ENCODE results near the gene MYO1B.

MYO1B gene

DNA sequence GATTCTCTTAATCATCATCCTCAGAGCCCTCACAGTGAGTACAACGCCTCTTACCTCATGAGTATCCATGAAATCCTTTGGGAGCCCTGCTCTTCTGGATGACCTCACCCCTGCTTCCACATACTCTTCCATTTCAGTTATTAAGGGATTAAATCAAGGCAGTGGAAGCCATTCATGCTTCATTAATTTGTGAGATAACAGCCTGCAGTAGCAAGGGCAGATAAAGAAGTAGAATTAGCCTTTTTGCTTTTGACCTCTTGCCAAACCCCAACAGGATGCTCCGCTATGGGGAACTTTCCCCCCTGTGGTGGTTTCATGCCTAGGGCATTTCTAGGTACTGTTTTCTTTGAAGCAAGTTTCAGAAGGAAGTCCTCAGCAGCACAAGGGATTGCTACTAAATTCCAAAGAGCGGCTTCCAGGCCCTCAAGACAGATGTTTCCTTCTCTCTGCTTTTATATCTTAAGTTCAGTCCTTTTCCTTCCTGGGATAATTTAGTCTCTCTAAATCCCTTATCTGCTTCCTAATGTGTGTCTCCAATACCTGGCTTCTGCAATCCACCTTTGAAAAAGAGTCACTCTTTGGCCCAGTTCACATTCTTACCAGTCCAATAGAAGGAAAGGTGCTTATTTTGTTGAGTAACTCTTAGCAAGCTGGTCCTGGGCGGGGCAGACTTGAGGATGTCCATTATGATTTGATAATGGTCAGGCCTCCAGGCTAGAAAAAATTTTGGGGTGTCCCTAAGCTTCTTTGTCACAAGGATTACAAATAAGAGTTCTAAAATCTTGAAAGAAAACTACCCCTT, 76.9 kb downstream of the MYO1B start:
- DNase-seq, result peak in 4 of 51 donors; percentile 4 to 25 (median 12)

DNA sequence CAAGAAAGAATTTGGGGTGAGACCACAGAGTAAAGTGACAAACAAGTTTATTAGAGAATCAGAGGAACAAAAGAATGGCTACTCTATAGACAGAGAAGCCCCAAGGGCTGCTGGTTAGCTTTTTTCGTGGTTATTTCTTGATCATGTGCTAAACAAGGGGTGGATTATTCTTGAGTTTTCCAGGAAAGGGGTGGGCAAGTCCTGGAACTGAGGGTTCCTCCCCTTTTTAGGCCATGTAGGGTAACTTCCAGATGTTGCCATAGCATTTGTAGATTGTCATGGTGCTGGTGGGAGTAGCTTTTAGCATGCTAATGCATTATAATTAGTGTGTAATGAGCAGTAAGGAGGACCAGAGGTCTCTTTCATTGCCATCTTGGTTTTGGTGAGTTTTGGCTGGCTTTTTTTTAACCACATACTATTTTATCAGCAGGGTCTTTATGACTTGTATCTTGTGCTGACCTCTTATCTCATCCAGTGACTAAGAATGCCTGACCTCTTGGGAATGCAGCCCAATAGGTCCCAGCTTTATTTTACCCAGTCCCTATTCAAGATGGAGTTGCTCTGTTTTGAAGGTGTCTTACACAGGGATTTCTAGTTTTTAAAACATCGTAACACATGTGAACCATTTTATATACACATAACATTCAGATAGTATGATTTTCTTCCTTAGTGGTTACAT, 77.8 kb downstream of the MYO1B start:
- no peak for DNase-seq

DNA sequence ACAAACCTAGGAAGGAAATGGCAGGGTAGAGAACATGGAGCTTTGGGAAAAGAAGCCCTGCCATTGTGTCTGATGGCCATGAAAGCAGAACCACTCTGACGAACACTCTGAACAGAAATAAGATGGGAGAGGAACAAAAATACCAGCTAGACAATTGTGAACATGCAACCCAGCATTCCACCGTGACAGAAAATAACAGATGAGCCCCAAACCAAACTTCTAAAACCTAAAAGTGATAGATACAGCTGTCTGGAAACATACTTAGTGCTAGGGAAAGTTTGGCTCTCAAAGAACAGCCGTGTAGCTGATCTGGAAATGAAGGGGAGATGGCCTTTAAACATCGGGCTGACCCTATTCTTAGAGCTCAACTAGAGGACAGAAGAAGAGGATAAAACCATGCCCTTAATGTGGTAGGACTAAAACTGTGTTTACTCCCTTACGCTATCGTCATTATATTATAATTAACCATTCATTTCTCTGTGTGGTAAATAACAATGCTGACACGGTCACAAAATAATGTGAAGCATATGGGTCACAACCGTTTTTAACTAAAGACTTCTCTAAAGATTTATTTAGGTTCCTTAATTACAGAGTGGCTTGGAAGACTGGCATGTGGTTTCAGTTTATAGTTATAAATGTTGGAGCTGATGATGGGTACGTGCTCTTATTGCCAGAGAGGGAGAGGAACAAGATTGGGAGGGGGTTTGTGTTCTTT, 80.6 kb downstream of the MYO1B start:
- DNase-seq, result no peak

DNA sequence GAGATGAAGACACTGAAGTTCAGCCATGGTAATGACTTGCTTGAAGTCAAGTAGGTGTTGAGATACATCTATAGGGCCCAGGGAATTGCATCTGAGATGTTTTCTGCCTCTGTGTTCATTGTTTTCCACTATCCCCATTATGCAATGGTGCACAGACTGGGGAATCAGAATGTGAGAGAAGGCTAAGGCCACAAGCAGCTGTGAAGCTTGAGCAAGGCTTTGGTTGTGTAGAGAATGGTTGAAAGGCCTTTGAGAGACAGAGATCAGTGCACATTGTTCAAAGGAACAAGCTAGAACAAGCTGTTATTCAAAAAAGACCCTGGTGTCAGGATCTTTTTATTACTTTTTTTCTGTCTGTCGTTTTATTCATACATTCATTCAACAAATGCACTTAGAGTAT, 82.3 kb downstream of the MYO1B start:
- DNase-seq, result no peak

DNA sequence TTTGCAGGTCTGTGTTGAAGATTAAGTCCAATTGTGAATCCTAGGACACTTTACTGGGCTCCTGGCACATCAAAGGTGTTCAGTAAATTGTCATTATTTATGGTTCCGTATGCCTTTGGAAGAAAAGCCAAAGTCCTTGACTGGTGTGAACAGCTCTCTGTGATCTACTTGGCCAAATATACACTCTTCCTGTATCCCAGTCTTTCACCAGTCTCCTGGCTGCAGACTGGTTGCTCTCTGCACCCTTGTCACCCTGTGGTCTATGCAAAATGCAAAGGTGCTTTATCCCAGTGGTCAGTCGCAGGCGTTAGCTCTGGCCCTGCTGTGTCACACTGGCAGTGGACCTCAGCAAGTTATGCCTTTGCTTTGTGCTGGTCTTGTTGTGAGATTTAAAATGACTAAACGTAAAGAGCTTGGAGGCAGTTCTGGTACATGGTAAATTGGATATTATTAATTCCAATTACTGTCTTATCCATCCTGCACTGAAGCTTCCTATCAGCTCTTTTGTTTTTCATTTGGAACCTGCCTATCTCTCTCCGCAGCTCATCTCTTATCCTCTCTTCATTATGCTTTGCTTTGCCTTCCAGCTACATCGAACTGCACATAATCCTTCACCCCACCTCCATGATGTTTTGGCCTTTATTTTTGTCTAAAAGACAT, 83.1 kb downstream of the MYO1B start:
- no peak for DNase-seq

DNA sequence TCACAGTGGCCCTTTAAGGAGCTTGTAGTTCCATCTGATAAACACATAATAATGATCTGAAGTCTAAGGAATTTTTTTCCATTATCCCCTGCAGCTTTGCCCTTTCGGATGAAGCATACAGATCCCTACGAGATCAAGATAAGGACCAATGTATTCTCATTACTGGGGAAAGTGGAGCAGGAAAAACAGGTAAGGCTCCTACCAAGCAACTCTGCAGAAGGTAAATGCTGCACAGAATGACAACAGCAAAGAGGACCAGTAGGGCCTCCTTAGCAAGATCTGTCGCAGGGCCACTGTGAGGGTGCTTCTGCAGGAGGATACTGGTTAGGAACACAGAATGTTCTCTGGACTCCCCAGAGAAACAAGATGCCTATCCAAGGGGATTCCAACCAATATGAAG, 84.6 kb downstream of the MYO1B start:
- DNase-seq, result no peak

DNA sequence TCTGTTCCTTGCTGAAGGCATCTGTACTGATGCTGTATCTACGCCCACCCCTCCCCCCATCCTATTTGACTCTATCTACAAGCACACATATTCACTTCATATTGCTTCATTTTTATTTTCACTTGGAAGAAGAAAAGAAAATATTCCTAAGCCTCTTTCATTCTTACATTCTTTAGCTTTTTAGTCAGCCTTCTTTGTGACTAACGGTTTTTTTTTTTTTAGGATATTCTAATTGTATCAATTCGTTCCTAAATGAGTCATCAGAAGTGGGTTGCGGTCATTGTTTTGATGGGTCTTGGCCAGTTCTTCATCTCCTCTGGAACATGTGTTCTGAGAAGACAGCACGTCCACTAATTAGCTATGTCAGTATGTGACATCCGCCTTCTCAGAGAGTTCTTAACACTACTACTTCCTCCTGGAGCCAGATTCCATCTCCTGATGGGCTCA, 88.7 kb downstream of the MYO1B start:
- no peak for DNase-seq

DNA sequence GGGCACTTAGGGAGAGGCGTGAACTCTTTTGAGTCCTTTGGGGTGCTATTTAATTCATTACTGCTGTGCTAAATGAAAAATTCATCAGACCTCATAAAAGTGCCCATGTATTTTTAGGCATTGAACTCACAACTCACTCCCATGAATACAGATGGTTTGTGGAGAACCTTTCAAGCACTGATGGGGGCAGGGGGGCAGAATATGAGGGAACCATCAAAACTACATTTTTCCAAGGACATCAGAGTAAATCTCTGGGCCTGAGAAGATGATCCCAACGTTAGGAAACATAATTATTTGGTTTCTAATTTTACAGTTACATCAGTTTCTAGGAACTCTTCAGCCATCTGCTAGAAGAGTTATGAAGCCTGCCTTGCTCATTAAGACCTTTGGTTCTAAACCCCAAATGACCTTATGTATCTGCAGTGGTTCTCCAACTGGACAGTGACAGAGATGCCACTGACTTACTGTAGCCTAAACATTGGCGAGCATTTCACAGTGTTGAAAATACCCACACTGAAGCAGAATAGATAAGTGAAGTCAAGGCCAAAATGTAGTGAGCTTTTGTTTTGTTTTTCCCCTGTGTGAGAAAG, 90.8 kb downstream of the MYO1B start:
- DNase-seq, result no peak

DNA sequence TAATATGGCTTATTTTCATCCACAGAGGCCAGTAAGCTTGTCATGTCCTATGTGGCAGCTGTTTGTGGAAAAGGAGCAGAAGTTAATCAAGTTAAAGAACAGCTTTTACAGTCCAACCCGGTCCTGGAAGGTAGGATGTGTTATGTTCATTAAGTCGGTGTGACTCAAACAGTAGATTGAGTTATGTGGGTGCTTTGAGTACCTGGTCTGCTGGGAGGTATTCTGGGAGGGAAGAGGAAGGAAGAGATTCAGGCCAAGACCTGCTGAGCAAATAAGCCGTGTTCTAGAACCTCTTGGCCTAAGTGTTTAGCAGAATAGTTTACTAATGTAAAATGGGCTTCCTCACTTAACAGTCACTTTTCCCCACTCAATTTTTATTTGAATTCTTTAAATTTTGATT, 96.2 kb downstream of the MYO1B start:
- DNase-seq, result no peak

DNA sequence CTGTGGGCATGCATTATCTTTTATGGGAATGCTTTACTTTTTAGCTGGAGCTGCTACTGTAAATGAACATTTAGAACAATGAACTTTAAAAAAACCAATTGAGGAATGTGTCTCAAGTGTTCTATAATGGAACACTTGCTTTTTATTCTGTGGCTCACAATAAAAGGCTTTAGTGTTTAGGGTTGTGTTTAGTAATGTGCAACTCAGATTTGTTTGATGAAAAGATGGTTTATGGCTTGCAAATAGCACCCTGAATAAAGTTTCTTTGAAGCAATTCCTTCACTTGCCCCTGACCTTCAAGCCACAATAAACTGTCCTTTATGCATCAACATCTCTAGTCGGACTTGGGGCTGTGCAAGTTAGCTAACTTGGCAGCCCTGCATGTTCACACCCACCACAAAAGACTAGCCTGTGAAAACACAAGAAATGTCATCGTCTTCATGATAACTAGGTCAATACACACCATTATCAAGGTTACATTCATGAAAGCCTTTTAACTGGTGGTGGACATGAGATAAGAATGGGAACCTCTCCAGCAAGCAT, 98.7 kb downstream of the MYO1B start:
- no peak for DNase-seq

DNA sequence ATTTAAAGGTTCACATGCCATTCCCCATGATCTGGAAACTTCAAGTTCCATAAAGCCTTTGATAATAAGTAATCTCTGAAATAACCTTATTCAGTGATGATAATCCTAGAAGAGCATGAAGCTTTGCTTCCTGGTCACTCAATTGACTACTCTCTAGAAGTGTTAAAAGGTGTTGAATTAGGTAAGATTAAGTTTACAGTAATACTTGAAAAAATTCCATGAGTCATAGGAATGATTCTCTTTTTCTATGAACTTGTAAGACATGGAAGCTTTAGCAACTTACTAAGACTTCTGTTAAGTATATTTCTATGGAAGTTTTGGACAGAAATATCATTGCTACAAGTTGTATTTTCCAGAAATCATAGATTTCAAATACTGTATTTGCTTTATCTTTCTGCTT, 100.6 kb downstream of the MYO1B start:
- DNase-seq, result no peak

DNA sequence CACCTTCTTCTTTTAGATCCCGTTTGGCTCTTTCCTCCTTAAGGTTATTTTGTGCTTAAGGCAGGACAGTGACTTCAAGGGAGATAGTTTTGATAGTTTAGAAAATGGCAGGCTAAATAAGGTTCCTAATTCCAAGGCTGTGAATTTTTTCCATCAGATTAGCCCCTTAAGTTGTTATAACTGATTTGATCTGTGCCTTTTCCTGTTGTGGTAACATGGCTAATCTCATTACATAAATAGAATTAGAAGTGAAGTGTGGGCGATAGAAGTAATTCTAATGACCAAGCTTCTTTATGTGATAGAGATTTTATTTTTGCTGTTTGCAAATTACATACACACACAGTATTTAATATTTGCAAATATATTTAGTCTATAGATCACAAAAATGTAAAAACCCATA, 102.0 kb downstream of the MYO1B start:
- DNase-seq, result no peak

DNA sequence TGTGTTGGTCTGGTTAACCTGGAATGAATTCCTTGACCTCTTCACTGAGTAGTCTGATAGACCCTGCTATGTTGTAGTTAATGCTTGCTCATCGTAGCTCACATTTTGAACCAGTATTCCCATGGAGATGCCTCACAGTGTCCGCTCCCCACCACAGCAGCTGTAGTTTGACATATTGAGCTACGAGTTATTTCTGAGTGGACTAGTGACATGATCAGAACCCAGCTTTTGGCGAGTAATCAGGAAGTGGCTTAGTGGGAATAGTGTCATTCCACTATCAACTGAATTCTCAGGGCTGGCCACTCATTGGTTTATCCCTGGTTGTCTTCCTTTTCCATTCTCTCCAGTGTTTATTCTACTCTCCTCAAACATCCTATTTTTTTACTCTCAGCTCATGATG, 102.7 kb downstream of the MYO1B start:
- DNase-seq, result no peak

DNA sequence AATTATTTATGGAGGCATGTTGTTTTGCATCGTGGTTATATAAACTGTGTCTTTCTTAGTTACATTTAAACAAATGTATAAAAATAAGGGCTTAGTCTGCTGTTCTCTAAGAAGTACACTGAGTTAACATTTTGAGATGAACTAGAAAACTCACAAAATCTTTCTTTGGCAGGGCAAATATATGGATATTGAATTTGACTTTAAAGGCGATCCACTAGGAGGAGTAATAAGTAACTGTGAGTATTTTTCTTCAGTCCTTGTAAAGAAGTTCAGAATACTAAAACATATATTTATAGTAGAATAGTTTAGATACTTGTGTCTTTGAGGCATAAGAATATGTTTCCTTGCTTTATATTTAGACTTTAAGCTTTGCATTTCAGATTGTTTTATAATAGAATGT, 104.8 kb downstream of the MYO1B start:
- no peak for DNase-seq

DNA sequence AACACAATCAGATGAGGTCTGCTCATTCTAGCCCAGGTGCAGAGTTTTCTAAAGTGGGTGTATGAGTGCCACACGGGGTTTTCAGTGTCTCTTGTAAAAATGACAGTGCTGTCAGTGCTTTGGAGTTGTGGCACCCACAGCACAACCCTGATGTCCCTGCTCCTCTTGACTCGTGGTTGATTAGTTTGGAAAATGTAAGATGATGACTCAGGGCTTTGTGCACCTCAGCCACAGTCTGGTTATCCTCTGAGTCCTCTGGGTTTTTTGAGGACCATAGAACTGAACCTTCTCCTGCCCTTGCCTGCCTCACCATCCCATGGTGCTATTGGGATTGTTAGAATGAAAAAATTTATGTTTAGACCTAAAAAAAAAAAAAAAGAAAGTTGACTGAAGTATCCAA, 105.6 kb downstream of the MYO1B start:
- DNase-seq, result no peak

DNA sequence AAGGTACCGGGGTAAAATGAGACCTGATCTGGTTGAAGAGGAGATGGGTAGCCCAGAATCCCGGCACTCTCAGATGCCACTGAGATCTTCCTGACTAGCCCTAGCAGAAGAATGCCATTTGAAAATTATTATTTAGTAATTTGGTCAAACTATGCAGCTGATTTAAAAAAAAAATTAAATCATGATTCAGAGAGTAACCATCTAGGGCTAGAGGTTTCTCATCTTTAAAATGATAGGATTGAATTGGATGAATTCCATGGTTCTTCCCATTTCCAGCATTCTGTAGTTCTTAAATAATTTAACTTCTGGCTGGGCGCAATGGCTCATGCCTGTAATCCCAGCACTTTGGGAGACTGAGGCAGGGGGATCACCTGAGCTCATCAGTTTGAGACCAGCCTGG, 106.1 kb downstream of the MYO1B start:
- DNase-seq, result no peak

DNA sequence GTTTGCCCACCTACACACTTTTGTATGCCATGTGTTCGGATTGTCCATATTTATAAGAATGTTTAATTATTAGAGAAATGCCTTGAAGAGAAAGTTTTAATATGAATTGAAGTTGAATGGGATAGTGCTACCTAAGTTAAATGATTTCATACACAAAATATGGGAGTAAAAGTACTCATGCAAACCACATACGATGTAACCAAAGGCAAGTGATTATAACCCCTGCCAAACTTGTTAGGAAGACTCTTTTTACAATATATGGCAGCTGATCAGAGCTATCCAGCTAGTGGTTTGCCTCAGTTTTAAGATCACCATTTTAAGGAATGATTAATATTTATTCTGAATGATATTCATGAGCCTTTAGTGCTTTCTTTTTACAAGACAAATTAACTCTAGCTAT, 106.7 kb downstream of the MYO1B start:
- DNase-seq, result no peak

DNA sequence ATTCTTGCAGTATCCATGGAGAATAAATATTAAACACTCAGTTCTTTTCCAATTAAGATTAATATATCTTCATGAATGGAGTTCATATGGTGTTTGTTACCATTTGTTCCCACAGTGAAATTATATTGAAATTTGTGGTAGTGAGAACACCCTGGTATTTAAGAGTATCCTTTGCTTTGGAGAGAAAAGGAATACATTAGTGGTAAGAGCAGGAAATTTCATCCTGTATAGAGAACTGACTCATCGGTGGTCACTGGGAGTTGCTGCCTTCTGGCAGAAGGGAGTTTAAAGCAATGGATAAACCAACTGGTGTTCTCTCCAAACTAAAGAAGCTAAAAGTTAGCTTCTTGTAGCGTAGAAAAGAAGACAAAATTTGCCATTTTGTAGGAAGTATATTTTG, 107.3 kb downstream of the MYO1B start:
- no peak for DNase-seq

DNA sequence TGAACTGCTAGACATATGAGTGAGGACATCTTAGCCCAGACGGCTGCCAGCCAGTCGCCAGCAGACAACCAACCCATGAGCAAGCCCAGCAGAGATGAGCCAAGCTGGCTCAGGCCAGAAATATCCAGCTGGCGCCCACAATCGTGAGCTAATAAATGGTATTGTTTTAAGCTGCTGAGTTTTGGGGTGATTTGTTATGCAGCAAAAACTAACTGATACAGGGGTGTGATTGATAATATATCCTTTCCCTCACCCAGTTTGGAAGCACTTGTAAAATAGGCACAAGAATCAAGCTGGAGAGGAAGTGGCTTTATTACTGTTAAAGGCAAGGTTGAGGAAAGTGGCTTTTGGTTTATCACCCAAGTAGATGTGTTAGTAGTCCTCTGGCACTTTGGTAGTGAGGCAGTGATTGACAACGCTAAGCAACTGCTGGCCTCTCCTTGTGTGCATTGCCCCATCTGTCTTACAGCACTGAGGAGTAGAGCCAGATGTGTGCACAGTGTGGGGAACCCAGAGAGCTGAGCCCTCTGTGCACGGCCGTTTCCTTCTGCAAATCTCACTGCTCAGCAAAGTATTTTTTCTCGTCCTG, 110.1 kb downstream of the MYO1B start:
- no peak for DNase-seq

DNA sequence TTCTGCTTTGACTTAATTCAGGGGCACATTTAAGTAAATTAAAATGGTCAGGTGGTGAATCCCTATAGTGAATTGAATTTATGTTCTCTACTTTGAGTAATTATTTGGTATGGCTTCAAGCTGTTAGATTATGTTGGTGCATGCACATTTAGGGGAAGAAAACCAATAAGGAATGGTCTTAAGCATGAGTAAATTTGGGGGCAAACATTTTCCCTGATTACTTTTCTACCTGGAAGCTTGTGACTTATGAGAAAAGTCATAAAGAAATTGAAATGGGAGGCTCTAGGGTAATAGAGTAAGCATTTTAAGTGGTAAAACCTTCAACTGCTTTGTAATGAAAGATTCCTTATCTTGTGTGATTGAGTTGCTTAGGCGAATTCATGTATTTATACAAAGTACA, 112.5 kb downstream of the MYO1B start:
- no peak for DNase-seq
